HPDE6-E6E7 (cell line): ENCODE results near the gene ANKRD34A.
"Not testable (repeated sequence)": the region's sequence is repeated elsewhere in the genome, so short reads cannot be mapped to it uniquely, and the experiment has no call there.

Experiments
- DNase-seq: peaks from one replicate; pipeline ENCODE4 v3.0.0; 2011; ENCODE audit warnings: missing footprints; ENCODE audit errors: extremely low spot score

ANKRD34A gene

DNA sequence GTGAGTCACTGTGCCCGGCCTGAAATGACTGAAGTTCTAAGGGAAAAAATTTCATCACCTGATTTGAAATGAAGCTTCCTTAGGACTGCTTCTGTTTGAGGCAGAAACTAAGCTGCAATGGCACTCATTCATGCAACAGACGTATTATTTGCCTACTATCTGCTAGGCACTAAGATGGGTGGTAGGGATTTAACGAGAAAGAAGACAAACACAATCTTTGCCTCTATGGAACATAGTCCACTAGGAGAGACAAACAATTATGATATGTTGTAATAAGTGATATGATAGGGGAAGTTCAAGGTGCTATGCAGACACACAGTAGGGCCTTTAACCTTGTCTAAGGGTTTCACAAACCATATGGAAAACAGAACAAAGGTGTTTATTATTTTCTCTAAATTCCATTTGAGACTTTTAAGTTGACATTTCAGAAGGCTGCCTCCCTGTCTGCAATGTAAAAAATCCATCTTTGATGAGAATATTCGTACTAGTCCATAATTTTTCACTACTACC is 17.8 kb downstream of the ANKRD34A start:
- DNase-seq = no peak

DNA sequence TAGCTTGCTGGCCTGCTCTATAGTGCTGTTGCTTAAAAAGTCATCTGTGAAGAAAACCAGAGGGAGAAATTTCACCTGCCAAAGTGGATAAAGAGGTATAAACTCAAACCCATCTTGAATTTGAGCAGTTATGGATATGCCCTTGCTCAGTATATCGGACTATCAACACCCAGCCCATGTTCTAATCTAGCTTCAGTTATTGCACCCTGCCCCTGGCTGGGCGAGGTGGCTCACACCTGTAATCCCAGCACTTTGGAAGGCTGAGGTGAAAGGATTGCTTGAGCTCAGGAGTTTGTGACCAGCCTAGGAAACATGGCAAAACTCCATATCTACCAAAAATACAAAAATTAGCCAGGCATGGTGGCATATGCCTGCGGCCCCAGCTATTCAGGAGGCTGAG is 19.8 kb downstream of the ANKRD34A start:
- DNase-seq = no peak

DNA sequence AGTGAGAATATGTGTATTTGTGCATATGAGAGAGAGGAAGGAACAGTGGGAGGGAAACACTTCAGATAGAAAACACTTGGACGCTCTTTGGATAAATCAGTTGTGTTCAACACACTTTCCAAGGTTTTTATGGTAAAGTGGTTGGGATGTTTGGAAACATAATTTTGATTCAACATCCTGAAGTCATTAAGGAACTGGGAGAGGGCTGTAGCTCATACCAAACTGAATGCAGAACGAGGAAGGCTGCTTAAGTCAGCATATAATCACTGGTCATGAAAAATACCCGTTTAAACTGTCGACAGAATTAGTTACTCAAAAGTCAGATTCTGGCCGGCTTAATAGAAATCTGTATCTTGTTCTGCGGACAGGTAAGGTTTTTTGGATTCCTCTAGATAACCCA is 21.5 kb downstream of the ANKRD34A start:
- DNase-seq = no peak

DNA sequence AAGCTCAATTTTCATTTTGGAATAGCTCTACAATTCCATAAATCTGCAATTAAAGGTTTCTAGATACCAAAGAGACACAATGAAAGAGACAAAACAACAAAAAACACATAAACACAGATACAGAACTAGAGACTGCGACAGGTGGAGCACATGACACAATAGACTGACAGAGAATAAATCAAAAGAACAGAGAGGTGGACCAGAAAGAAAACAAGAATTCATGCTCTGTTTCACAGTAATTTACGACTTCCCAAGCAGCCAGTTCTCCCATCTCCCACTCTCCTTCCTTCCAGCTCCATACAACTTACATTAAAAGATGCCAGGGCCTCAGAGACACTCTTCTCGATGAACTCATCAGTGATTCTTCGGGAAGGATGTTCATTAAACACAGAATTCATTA is 22.0 kb downstream of the ANKRD34A start:
- DNase-seq = no peak

DNA sequence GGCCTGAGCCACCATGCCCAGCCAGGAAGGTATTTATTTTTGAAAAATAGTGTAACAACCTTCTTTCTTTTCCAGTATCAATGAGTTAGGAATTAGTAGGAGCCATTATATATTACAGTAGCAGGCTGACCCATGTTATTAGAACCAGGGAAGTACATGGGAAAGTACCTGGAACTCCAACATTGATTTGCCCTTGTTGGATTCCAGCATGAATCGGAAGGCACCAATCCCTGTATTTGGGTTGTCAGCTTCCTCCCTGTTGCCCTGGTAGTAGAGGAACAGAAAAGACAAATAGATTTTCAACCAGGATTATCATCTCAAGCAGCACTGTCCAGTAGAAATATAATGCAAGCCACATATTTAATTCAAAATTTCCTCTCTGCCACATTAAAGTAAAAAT is 26.9 kb downstream of the ANKRD34A start:
- no peak for DNase-seq

DNA sequence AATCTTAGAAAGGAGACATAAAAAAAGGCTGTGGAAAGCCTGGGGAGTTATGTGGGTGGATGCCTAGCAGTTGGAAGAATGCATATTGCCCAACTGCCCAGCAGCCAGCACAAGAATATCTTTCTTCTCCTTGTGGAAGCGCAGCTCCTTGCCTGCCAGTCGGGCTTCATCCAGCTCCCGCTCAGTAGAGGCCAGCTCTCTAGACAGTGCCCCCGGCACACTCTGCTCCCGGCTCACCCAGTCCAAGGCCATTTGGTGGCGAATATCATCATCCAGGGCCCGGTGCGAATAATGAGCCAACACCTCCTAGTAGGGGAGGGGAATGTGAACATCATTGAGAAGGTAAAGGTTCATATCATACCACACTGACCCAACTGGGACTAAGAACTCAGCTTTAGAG is 28.1 kb downstream of the ANKRD34A start:
- DNase-seq = no peak

DNA sequence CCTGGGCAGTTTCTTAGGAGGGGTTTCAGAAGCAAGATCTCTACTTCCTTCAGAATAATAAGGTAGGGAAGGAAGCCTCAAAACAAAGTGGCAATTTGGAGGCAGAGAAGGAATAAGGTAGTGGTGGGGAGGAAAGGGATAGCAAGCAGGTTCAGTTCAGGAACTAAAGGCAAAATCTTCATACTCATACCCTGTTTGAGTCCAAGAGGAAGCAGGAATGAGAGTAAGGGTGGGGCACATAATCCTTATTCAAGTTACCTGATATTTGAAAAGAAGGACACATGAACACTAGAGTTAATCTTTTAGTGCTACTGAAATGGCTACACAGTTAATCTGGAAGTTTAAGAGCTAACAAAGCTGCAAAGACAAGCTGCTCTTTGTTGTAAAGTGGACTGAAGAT is 28.7 kb downstream of the ANKRD34A start:
- DNase-seq = no peak

DNA sequence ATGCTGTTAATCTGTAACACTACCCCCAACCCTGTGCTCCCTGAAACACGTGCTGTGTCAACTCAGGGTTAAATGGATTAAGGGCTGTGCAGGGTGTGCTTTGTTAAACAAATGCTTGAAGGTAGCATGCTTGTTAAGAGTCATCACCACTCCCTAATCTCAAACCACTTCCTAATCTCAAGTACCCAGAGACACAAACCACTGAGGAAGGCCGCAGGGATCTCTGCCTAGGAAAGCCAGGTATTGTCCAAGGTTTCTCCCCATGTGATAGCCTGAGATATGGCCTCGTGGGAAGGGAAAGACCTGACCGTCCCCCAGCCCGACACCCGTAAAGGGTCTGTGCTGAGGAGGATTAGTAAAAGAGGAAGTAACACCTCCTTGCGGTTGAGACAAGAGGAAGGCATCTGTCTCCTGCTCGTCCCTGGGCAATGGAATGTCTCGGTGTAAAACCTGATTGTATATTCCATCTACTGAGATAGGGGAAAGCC is 31.8 kb downstream of the ANKRD34A start:
- DNase-seq = not testable (repeated sequence)

DNA sequence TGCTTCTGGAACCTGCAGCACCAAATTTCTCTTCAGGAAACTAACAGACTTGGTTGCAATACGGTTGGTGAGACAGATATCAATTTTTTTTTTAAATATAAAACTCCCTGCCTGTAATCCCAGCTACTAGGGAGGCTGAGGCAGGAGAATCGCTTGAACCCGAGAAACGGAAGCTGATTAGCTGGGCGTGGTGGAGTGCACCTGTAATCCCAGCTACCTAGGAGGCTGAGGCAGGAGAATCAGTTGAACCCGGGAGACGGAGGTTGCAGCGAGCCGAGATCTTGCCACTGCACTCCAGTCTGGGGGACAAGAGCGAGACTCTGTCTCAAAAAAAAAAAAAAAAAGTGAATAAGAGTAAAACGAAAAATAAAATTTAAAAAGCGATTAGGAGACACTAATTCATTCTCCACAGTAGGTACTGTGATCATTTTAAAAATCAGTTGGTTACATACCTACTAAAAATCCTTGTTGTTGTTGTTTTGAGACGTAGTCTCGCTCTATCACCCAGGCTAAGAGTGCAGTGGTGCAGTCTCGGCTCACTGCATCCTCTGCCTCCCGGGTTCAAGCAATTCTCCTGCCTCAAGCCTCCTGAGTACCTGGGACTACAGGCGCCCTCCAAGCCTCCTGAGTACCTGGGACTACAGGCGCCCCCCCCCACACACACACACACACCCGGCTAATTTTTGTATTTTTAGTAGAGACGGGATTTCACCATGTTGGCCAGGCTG is 36.3 kb downstream of the ANKRD34A start:
- DNase-seq = no peak

DNA sequence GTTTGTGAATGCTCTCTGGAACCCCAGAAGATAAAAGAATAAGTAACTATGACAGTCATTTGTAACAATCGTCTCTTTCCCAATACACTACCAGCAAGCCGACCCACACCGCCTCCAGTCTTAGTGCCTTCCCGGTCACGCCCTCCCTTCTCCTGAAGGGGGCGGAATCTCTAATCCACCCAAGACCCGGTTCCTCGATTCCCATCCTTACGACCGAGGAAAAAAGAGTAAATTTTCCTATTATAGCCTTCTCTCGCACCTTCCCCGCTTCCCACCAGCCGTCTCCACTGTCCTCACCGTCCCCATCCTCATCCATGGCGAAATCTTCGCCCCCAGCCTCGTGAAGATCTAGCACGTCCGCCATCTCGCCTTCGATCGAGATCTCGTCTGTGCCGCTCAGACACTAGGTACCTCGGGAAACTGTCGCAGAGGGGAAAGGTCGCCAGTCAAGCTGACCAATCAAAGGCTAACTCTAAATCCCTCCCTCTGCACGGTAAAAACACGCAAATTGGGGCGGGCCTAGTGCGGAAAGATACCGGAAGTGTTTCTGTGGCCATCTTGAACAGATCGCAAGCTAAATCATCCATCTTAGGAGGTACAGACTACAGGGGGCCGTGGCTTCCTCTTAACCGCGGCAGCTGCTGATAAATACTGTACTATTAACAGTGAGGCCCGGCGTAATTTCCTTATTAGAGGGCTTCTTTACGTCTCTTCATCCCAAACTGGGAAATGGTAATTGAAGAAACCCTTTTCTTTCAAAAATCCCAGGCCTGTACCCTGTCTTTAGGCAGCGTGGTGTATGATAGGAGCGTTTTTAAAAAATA is 37.1 kb downstream of the ANKRD34A start, which contains the start of gene RBM8A:
TSS of gene RBM8A (minus strand) at position 422 of the 824 bp plus-strand sequence. CDS start at position 364, 58 bp downstream.
- DNase-seq = peak; percentile 85

DNA sequence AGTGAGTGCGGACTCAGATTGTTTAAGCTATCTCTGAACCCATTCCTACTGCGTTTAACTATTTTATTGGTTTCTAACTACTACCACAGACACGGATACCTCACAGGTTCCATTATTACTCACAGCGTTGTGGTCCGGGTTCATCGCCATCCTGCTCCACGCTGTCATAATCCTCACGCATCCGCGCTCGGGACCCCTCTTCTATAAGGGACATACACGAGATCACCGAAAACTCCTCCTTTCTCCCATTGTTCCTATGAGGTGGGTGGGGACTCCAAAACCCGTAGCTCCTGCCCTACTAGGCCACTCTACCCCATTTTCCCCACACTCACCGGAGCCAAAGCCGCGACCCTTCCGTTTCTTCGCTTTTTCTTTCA is 37.7 kb downstream of the ANKRD34A start:
- no peak for DNase-seq

DNA sequence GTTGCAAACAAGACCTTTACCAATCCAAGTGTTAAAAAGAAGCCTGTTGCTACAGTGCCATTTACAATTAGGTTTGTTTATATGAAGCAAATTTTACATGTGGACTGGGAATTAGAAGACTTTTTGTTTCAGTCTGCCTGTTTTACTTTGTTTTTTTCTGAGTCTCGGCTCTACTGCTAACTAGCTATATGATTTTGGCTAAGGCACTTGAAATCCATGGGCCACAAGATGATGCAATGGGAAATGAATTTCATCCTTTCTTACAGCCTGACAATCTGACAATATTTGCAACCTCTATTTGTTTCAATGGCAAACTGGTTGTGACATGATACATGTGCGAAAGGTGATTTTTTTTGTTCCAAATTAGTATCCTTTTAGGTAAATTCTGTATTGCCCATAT is 42.1 kb downstream of the ANKRD34A start:
- DNase-seq = no peak

DNA sequence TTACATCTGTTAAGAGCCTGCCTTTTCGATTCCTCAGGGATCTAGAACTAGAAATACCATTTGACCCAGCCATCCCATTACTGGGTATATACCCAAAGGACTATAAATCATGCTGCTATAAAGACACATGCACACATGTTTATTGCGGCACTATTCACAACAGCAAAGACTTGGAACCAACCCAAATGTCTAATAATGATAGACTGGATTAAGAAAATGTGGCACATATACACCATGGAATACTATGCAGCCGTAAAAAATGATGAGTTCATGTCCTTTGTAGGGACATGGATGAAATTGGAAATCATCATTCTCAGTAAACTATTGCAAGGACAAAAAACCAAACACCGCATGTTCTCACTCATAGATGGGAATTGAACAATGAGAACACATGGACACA is 44.1 kb downstream of the ANKRD34A start:
- DNase-seq = not testable (repeated sequence)

DNA sequence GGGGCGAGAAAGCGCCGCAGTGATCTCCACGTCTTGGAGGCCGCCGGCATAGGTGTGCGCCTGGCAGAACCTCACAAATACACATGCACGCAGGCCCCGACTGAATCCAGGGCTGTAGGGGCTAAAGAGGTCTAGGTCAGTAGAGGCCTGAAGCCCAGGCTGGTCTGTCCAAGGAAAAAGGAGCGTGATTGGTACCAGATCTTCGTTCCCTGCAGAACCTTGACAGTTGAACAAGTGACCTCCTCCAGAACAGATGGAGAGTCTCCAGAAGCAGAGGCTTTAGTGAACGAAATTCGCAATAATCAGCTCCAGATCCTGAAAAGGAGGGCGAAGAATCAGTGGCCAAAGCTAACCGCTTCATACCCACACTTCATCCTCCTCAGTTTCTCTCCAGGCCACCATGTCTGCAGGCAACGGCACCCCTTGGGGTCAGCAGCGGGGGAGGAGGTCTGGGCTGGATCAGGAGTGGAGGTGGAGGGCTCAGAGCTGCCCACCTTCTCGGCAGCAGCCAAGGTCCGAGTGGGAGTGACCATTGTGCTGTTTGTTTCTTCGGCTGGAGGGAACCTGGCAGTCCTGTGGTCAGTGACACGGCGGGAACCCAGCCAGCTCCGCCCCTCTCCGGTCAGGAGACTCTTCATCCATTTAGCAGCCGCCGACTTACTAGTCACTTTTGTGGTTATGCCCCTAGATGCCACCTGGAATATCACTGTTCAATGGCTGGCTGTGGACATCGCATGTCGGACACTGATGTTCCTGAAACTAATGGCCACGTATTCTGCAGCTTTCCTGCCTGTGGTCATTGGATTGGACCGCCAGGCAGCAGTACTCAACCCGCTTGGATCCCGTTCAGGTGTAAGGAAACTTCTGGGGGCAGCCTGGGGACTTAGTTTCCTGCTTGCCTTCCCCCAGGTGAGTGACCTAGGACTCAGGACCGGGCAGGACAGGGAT is 45.1 kb downstream of the ANKRD34A start:
- DNase-seq = no peak

DNA sequence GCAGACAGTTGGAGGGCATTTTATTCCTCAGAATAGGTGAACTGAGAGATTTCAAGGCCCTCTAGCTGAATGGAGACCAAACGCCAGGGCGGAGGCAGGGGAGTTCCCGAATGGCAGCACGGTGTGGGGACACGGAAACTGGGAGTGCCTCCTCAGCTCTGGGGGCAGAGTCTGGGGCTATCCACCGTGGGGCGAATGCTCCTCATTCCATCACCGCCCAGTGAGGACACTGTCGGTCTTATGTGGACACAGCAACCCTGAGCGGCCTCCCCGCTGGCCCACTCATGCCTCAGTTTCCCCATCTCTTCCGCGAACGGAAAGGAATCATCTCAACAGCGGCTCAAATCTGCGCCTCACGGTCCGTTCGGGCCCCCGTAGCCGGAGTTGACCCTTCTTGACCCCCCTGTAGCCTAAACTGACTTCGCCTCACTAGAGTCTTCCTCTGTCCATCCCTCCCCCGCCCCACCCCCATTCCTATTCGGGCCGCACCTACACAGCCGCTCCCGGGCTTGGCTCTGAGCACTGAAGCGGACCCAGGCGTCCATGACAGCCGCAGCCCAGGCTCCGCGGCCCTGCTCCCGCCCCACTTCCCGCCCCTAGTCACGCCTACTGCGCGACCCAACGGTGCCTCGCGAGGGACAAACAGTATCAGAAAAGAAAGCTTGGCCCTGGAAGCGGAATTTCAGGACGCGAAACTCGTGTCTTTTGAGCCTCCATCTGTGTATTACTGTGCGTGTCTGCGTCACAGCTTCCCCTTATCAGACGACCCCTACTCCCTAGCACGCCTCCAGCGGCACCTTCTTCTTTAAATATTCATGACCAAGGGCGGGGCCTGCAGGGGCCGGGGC is 46.0 kb downstream of the ANKRD34A start, which contains the start of gene PEX11B:
TSS of gene PEX11B (minus strand) at position 574 of the 848 bp plus-strand sequence. CDS start at position 545, 29 bp downstream.
- DNase-seq = peak; percentile 81

DNA sequence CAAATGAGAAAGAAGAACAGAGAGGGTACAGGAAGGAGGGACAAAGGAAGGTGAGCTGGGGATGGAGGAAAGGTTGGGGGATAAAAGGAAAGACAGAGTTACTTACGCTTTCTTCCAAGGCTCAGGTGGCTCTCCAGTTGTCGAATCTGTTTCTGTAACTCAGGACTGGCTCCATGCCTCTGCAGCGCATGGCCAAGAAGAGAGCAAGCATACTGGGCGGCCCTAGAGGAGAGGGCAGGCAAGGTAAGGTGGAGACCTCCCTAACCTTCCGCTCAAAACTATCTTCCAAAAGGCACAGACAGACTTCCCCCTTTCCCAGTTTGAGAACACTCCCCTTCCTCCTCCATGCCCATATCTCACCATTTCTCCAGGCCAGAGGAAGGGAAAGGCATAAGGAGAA is 46.8 kb downstream of the ANKRD34A start:
- DNase-seq = no peak

DNA sequence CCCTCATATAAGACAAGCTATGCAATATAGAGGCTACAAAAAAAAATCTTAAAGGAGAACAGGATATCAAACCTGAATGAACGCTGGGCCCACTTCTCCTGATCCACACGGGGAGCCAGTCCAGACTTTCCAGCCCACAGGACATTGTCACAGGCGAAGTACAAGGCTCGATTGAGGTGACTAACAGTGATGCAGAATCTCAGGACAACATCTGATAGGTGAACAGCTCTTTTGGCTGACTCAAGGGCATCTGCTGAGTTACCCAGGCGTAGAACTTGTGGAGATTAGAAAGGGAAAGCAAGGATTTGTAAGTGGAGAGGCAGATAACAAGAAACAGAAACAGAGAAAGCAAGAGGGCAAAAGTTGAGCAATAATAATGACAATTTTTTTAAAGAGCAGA is 47.6 kb downstream of the ANKRD34A start:
- DNase-seq = no peak

DNA sequence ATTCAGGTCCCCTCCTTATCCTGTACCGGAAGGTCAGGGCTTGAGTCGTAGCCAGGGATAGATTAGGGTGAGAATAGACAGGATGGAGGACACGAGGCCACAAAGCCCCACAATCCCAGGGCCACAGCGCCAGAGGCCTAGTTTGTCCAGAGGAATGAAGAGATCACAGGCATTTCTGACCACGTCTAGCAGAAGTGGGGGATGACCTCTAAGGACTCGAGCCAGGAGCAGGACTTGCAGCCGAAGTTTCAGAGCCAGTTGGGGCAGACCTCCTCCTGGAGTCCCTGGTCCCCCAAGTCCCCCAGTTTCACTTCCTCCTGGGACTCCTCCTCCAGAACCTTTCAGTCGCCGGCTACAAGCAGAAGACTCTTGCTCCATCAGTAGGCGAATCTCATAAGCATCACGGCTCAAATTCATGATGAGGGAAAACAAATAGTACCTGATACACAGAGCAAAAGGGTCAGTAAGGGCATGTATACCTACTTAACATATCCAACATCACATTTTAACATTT is 52.2 kb downstream of the ANKRD34A start:
- DNase-seq = no peak
